Raji (cell line): ENCODE measurements around the gene VPS4B.
A peak's percentile ranks its signal among the peaks of the same experiment; 100 is the strongest.

Experiments used
- POLR2A ChIP-seq: IDR thresholded peaks from 2 replicates; pipeline ENCODE4 v1.6.1; 2011; ENCODE audit warnings: low read depth, low read length, control low read depth; ENCODE audit not compliant: insufficient read depth

Gene VPS4B

DNA sequence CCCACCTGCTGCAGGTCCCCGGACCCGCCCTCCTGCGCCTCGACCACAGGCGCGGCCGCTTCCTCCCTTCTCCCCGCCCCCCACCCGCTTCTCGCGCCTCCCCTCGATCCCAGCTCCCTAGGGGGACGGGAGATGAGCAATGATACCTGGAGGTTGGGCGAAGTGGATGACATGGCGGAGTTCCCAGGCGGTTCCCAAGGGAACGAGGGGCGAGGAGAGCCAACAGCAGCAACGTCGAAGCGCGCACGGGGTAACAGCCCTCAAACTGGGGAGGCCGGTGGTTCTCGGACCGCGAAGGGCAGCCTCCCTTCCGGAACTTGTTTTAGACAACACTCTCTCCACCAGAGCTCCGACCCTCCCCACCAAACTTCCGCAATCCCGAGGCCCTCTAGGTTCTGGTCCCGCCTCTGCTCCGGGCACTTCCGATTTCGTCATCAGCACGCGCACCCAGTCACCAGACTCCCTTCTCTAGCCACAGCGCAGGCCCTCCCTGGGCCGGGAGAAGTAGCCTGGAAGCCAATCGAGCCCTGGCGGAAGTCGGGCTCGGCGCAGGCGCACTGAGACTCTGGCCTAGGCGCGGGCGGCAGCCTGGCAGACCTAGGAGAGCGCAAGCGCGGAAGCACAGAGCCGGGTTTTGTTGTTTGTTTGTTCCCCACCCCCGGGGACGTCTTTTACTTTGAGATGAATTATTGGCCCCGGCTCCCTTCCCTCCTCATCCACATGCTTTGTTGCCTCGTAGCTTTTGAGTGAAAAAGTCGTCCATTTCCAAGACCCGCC lies at the start of gene VPS4B:
TSS of gene VPS4B (minus strand) at position 390 of the 777 bp plus-strand sequence. CDS start at position 173, 217 bp downstream.
- TF ChIP-seq POLR2A = peak; percentile 94

DNA sequence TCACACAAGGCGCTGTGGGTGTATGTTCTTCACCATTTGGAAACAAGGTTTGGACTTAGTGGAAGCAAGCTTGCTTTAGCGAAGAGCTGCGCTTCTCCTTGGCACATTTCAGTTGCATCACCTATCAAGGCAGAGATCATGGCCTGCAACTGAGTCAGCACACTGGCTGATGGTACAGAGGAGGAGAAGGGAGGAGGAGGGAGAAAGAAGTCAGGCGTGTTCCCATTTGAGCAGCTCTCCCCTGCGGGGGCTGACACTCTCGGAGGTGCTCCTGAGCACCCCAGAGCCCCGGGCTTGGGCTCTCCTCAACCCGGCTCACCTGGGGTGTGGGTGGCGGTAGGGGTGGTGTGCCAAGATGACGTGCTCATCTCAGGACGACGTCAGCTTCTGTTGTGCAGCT lies 48.5 kb upstream of the VPS4B start:
- TF ChIP-seq POLR2A = no peak

DNA sequence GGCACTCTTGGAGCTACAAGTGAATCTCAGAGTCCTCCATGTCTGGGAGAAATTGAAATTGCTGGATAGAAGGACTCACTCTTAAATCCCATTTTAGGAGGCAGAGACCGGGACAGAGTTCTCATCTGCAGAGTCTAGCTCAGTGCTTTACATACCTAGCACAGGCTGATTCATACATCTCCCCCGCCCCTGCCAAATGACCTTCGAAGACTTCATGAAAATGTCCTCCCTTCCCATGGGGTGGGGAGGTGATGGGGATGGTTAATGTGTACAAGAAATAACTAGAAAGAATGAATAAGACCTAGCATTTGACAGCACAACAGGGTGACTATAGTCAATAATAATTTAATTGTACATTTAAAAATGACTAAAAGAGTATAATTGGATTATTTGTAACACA lies 46.3 kb upstream of the VPS4B start:
- no peak for TF ChIP-seq POLR2A

DNA sequence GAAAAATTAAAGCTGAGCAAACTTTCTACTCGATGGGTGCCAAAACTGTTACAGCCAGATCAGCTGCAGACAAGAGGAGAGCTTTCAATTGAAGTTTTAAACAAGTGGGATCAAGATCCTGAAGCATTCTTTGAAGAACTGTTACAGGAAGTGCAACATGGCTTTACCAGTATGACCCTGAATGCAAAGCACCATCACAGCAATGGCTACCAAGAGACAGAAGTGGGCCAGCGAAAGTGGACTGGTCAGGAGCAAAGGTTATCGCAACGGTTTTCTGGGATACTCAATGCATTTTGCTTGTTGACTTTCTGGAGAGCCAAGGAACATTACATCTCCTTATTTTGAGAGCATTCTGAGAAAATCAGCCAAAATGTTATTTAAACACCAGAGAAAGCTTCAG lies 45.4 kb upstream of the VPS4B start:
- TF ChIP-seq POLR2A = no peak

DNA sequence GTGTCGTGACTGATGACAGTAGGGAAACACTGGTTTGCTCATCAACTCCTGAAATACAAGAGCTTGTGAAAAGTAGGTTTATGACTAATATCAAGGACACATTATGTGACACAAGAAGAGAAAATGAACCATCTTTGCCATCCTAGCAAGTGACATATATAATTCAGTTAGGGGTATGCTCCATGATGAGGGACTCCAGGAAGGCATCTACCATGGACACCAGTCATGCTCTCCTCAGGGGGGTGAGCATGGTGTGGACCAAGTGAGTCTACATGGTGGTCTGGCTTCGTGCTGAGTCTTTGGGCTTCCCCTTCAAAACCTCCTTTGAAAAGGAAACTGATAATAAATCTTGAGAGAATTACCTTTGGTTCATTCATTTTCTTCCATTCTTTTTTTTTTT lies 42.8 kb upstream of the VPS4B start:
- no peak for TF ChIP-seq POLR2A

DNA sequence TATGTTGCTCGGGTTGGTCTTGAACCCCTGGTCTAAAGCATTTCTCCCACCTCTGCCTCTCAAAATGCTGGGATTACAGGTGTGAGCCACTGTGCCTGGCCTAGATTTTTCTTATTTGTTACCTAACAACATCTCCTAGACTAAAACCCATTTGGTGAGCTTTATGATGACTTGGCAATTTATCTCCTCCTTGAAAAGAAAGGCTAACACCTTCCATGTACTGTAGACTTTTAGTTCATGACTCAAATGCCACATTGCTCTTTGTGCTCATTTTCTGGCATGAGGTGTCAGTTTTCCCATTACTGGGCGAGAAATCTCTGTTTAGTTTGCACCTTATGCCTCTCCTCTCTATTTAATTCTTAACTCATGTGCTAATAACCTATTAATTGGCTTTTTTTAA lies 42.2 kb upstream of the VPS4B start:
- TF ChIP-seq POLR2A = no peak

DNA sequence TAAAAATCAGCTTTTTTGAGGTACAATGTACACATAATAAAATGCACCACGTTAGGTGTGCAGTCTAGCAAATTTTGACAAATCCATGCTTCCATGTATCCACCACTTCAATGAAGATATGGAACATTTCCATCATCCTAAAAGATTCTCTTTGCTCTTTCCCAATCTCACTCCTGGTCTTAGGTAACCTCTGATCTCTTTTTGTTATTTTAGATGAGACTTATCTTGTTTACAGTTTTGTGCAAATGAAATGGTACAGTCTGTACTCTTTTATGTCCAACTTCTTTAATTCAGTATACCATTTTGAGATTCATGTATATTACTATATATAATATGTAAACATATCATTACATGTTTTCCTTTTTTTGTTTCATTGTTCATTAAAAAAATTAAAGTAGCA lies 38.1 kb upstream of the VPS4B start:
- TF ChIP-seq POLR2A = no peak

DNA sequence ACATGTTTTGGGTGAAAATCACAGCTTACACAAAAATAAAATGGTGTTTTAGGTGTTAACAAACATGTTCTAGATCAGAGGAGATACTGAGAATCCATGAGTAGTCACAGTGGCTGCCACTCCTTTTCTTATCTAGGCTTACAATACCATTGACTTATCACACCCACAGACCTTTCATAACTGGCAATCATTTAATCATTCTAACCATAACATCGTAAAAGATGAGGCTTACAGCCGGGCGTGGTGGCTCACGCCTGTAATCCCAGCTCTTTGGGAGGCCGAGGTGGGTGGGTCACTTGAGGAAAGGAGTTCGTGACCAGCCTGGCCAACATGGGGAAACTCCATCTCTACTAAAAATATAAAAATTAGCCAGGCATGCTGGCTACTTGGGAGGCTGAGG lies 35.7 kb upstream of the VPS4B start:
- no peak for TF ChIP-seq POLR2A

DNA sequence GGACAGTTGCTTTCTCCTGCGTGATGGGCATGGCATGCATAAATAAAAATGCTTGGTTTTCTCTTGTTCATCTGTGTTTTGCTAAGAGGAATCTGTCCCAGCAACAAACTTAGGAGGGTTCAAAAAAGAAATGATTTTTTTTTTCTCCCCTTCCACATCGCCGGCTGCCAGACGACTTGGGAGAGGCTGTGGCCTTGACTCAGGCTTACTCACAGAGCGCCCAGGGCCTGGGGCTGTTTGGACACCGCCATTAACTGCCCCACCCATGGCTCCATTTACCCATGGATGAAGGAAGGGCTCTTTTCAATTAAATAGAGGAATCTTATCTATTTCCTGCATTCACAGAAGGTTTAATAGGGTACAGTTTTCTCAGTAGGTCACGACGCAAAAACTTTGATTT lies 32.2 kb upstream of the VPS4B start:
- TF ChIP-seq POLR2A = no peak

DNA sequence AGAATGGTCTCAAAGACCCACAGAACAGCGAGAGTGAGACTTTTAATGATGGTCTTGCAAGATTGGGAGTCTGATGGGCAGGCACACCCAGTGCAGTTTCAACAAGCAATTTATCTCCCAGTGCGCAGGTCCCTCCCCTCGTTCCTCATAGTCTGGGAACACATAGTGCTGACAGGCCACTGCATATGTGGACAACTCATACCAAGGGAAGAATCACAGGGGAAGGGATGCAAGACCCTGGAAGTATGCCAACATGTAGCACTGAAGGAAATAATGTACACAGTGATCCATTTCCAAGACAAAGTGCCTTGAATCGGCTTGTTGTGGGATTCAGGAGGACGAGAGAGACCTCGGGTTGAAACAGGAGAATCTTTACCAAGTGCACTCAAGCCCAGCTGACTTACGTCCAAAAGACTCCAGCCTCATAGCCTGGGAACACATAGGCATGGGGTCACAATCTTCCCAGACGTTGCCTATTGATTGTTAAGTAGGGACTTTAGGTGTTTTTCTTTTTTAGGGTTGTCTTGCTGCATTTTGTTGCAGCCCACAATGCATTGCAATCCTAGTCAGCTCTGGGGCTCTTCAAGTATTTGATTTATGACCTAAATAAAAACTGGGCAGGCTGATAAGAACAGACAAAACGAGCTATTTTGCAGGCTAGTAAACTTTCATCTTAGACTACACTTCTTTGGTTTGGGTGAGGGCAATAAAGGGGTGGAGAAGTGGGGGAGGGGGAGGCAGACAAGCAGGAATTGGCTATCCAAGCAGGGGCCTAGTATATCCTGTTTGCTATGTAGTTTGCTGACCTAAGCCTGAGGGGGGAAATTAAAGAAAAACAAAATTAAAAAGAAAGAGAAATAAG lies 29.8 kb upstream of the VPS4B start:
- no peak for TF ChIP-seq POLR2A

DNA sequence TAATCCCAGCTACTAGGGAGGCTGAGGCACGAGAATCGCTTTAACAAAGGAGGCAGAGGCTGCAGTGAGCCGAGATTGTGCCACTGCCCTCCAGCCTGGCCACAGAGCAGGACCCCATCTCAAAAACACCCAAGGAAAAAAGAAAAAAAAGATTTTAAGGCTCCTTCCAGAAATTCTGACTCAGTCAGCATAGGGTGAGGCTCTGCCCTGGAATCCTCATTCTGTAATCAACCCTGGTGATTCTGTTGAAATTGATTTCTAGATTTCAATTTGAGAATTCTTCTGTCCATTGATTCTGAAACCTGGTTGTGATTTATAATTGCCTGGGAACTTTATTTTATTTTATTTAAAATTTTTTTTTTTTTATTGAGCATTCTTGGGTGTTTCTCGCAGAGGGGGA lies 27.1 kb upstream of the VPS4B start:
- TF ChIP-seq POLR2A = no peak

DNA sequence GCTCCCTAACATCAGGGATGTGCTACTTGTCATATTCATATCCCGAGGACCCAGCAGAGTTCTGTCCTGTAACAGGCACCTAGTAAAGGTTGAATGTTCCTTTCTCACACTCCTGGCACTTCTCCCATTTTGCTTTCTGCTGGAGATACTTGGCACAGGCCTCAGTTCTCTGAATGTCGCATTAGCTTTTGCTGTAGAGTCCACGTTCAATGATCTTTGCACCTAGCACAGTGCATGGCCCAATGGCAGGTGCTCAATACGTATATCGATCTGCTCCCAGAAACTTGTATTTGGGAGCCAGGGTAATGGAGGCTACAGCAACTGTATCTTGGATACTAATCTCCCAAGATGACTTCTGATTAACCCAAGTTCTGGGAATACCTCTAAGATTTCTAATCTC lies 24.8 kb upstream of the VPS4B start:
- TF ChIP-seq POLR2A = no peak

DNA sequence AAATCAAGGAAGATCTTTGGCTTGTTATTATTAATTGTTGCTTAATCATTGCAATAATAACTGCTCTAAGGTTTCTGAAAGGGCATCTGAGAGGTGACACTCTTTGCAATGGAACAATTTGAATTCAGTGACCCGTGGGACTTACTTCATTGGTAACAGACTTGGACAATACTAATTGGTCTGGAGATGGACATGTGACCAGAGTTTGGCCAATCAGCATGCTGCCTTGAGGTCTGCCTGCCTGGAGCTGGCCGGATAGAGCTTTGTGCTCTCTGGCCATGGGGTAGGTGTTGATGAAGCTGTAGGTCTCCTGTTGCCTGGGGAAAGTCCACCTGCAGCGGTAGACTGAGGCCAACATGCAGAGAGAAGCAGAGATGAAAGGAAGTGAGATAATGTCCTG lies 24.0 kb upstream of the VPS4B start:
- TF ChIP-seq POLR2A = no peak

DNA sequence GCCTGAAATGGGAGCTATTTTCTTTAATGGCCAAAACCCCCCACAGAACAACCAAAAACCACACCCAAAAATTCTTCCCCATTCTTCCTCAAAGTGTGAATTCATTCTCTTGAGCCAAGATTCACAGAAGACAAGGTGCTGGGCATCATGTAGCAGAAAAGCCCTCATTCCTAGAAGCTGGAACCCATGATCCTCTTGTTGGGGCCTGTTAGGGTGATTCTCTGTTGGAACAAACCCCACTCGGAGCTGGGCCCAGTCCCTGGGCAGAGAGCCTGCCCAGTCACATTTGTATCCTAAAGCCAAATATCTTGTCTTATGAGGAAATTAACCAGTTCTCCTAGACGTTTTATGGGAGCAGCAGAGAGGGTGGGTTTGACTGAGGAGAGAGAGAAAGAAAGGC lies 22.8 kb upstream of the VPS4B start:
- no peak for TF ChIP-seq POLR2A

DNA sequence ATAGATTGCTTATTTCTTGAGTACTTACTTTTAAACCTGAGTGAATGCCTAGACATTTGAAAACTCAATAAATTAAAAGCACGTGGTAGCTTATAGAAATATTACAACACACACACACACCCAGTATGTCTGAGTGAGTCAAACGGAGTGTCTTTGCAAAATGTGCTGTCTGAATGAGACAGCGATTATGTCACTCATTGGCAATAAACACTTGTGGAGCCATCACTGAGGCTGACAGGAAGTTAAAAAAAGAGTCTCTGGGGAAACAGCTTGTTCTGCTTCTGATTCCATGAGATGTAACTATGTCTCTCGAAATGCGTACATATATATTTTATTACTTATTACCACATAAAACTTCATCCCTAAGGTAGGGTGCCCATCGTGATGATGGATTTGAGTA lies 22.3 kb upstream of the VPS4B start:
- no peak for TF ChIP-seq POLR2A

DNA sequence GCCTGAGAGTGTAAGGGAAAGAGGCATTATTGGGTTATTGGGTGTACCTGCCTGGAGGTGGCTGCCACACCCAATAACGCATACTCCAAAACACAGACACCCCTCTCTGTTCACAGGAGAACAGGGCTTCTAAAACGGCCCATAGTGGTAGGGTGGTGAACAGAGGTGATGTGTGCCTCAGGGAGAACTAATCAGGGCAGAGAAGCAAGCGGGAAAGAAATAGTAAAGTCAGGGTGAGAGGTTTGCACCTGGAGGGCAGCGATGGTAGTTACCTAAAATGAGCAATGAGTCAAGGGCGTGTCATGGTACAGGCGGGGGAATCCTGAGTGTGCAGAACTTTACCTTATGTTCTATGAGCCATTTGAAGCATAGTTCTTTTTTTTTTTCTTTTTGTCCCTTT lies 21.6 kb upstream of the VPS4B start:
- no peak for TF ChIP-seq POLR2A
